HepG2 (cell line): ENCODE results near the gene PPIP5K2. TPM values are rescaled to one million over a fixed set of nuclear protein-coding genes. Genes with fewer than 3 reads are reported as not detected.

Experiments used
- ATAC-seq: fragments of 200-7000 bp; cut with Tn5 transposase; 3 replicates; pipeline ENCODE4 v1.9.1; 2020; ENCODE audit warnings: mild to moderate bottlenecking, moderate library complexity
- BruUV-seq: library from RNA; stranded (reverse); fragments of 400-500 nt; replicated peaks from 2 replicates; lab custom pipeline; 2021; lab: Mats Ljungman, UMichigan
- CTCF ChIA-PET: fragments of 300-600 bp; formaldehyde crosslinking; extraction: SDS; loops from one replicate; lab custom pipeline; 2021; ENCODE audit warnings: low total read pairs, inconsistent platforms, low intra/inter-chr PET ratio; lab: Yijun Ruan, JAX
- POLR2A ChIA-PET: fragments of 350-600 bp; sonication (Branson Sonifier 250); formaldehyde crosslinking; loops from one replicate; lab custom pipeline; 2020; ENCODE audit warnings: antibody characterized with exemption, inconsistent platforms; lab: Yijun Ruan, JAX
- DNase-seq: peaks from one replicate; pipeline ENCODE4 v3.0.0-alpha.2; 2015; ENCODE audit warnings: low spot score
- FAIRE-seq: peaks from 3 replicates; lab custom pipeline; 2011; peaks lifted over from hg19 to GRCh38; lab: Jason Lieb, UNC
- H2AFZ ChIP-seq: one replicate; pipeline ENCODE4 v1.6.1; 2011; ENCODE audit warnings: low read length, inconsistent platforms
- H3K27ac ChIP-seq: fragments of 300-600 bp; 3 replicates; pipeline ENCODE4 v1.8.0; 2011; ENCODE audit warnings: mixed run types, mild to moderate bottlenecking, mixed read lengths, low read length, inconsistent platforms; ENCODE audit not compliant: insufficient read depth; ENCODE audit errors: extremely low read length
- H3K27me3 ChIP-seq, 2 experiments: fragments of 200-600 bp in 1 of 2; 2 replicates in 1 of 2; 3 replicates in 1 of 2; pipeline versions ENCODE4 v1.6.0 to v1.8.0; 2011; ENCODE audit warnings: low read length in 2 of 2, mild to moderate bottlenecking in 2 of 2, moderate library complexity in 2 of 2, inconsistent platforms in 1 of 2; ENCODE audit not compliant: insufficient read depth in 2 of 2, control insufficient read depth in 1 of 2
- H3K36me3 ChIP-seq, 2 experiments: fragments of 200-600 bp in 1 of 2; replicated peaks in 1 of 2; 2 replicates in 1 of 2; 3 replicates in 1 of 2; pipeline versions ENCODE4 v1.5.1 to v1.8.0; 2011; ENCODE audit warnings: low read length in 2 of 2, inconsistent platforms in 1 of 2; ENCODE audit not compliant: insufficient read depth in 2 of 2, control insufficient read depth in 1 of 2
- H3K4me1 ChIP-seq: 2 replicates; pipeline ENCODE4 v1.5.1; 2012; ENCODE audit warnings: low read length, inconsistent platforms; ENCODE audit not compliant: insufficient read depth
- H3K4me2 ChIP-seq: 2 replicates; pipeline ENCODE4 v1.6.0; 2011; ENCODE audit warnings: low read depth, low read length, inconsistent platforms
- H3K4me3 ChIP-seq, 3 experiments: fragments of 200-600 bp in 1 of 3; sonication (generic), shearing (Covaris generic) in 1 of 3; replicated peaks in 1 of 3; 2 replicates each; pipeline ENCODE4 v1.5.1; 2011 to 2016; ENCODE audit warnings: low read length in 3 of 3, inconsistent platforms in 2 of 3, low read depth in 2 of 3, mild to moderate bottlenecking in 2 of 3, control low read depth in 1 of 3, mixed read lengths in 1 of 3; ENCODE audit not compliant: insufficient read depth in 1 of 3
- H3K79me2 ChIP-seq: one replicate; pipeline ENCODE4 v1.6.1; 2011; ENCODE audit warnings: low read length, inconsistent platforms; ENCODE audit not compliant: insufficient read depth
- H3K9ac ChIP-seq: 2 replicates; pipeline ENCODE4 v1.6.0; 2011; ENCODE audit warnings: mild to moderate bottlenecking, low read depth, low read length, inconsistent platforms; ENCODE audit not compliant: insufficient read depth
- H3K9me3 ChIP-seq: 2 replicates; pipeline ENCODE4 v1.5.1; 2012; ENCODE audit warnings: mild to moderate bottlenecking, low read length
- H4K20me1 ChIP-seq: 2 replicates; pipeline ENCODE4 v1.6.0; 2011; ENCODE audit warnings: inconsistent platforms, mild to moderate bottlenecking, low read length, moderate library complexity; ENCODE audit not compliant: insufficient read depth
- CEBPB ChIP-seq: IDR thresholded peaks from 2 replicates; pipeline ENCODE4 v1.6.1; 2011; ENCODE audit warnings: low read depth, low read length, improper control_type of control experiment, borderline replicate concordance
- FOSL2 ChIP-seq: sonication (generic); formaldehyde crosslinking; IDR thresholded peaks from 2 replicates; pipeline ENCODE4 v1.4.0; 2020; ENCODE audit warnings: missing genetic modification reagents
- HOXA5 ChIP-seq: sonication (generic); formaldehyde crosslinking; IDR thresholded peaks from 2 replicates; pipeline ENCODE4 v1.4.0; 2020; ENCODE audit warnings: missing genetic modification reagents
- MATR3 ChIP-seq: sonication (generic); formaldehyde crosslinking; IDR thresholded peaks from 2 replicates; pipeline ENCODE4 v1.4.0; 2020; ENCODE audit warnings: missing genetic modification reagents
- RAD21 ChIP-seq: fragments of 450-650 bp; formaldehyde crosslinking; IDR thresholded peaks from 2 replicates; pipeline ENCODE4 v1.5.0; 2020; ENCODE audit warnings: mild to moderate bottlenecking
- ZMYM2 ChIP-seq: sonication (generic); formaldehyde crosslinking; IDR thresholded peaks from 2 replicates; pipeline ENCODE4 v1.8.0; 2022; ENCODE audit warnings: mild to moderate bottlenecking, missing genetic modification reagents
- ZNF230 ChIP-seq: sonication (generic); formaldehyde crosslinking; IDR thresholded peaks from 2 replicates; pipeline ENCODE4 v1.4.0; 2020; ENCODE audit warnings: mild to moderate bottlenecking, missing genetic modification reagents
- ZNF333 ChIP-seq: sonication (generic); formaldehyde crosslinking; IDR thresholded peaks from 2 replicates; pipeline ENCODE4 v1.4.0; 2020; ENCODE audit warnings: mild to moderate bottlenecking, missing genetic modification reagents, borderline replicate concordance
- WGBS: methylation state at CpG from one replicate; pipeline ENCODE4 v1.1.6; 2017; ENCODE audit warnings: low lambda C conversion rate; 5-methylcytosine and 5-hydroxymethylcytosine counted together
- in situ Hi-C: cut with HindIII; loops from 2 replicates; pipeline ENCODE4 v1.10.0; 2017; ENCODE audit warnings: low pct_unique_long_range_greater_than_20kb; ENCODE audit not compliant: extremely low pct_ligation_motif_present
- intact Hi-C: fragments of 100-400 bp; cut with micrococcal nuclease; formaldehyde crosslinking; loops from one replicate; pipeline ENCODE4 v1.10.0; 2022; ENCODE audit not compliant: unreplicated experiment
- polyA plus RNA-seq, 8 experiments: library from polyadenylated mRNA; depleted of rRNA in 3 of 8; stranded (reverse) in 7 of 8; unstranded in 1 of 8; fragments of >200 nt; fragmentation: Illumina TruSeq in 4 of 8; extraction: Trizol in 4 of 8; gene quantifications; 2 replicates each; pipeline versions ENCODE4 v1.2.1 to v1.2.3, GENCODE V29; 2011 to 2016; ENCODE audit warnings: low read depth in 4 of 8, missing spikeins in 1 of 8, mixed read lengths in 1 of 8; ENCODE audit not compliant: insufficient read depth in 1 of 8
- total RNA-seq, 5 experiments: library from RNA; depleted of rRNA; stranded (reverse); fragments of >200 nt; fragmentation: Illumina TruSeq; extraction: Trizol; gene quantifications; 2 replicates each; pipeline ENCODE4 v1.2.3, GENCODE V29; 2016; ENCODE audit warnings: low read depth in 1 of 5
- TF ChIP-seq, protein P1 (sequence below): sonication (generic); formaldehyde crosslinking; IDR thresholded peaks from 2 replicates; pipeline ENCODE4 v1.4.0; 2020; ENCODE audit warnings: missing genetic modification reagents, borderline replicate concordance
- TF ChIP-seq, protein P2 (sequence below): sonication (generic); formaldehyde crosslinking; IDR thresholded peaks from 2 replicates; pipeline ENCODE4 v1.5.1; 2020; ENCODE audit warnings: mild to moderate bottlenecking, moderate library complexity, missing genetic modification reagents
- TF ChIP-seq, protein P3 (sequence below): sonication (generic); formaldehyde crosslinking; IDR thresholded peaks from 2 replicates; pipeline ENCODE4 v1.4.0; 2020; ENCODE audit warnings: missing genetic modification reagents, borderline replicate concordance
- TF ChIP-seq, protein P4 (sequence below): IDR thresholded peaks from 2 replicates; pipeline ENCODE4 v1.6.1; 2016; ENCODE audit warnings: low read depth, control low read depth
- TF ChIP-seq, protein P5 (sequence below): sonication (generic); formaldehyde crosslinking; IDR thresholded peaks from 2 replicates; pipeline ENCODE4 v1.5.0; 2020; ENCODE audit warnings: mild to moderate bottlenecking, missing genetic modification reagents, moderate library complexity
- TF ChIP-seq, protein P6 (sequence below): sonication (generic); formaldehyde crosslinking; IDR thresholded peaks from 2 replicates; pipeline ENCODE4 v1.4.0; 2020; ENCODE audit warnings: mild to moderate bottlenecking, missing genetic modification reagents

PPIP5K2 gene
- total and polyA plus RNA-seq, 2 of the 13 experiments (the other 11 are each of a cell fraction or from before 2014, with no cell fraction given), result 19.7 to 45.6 TPM

DNA sequence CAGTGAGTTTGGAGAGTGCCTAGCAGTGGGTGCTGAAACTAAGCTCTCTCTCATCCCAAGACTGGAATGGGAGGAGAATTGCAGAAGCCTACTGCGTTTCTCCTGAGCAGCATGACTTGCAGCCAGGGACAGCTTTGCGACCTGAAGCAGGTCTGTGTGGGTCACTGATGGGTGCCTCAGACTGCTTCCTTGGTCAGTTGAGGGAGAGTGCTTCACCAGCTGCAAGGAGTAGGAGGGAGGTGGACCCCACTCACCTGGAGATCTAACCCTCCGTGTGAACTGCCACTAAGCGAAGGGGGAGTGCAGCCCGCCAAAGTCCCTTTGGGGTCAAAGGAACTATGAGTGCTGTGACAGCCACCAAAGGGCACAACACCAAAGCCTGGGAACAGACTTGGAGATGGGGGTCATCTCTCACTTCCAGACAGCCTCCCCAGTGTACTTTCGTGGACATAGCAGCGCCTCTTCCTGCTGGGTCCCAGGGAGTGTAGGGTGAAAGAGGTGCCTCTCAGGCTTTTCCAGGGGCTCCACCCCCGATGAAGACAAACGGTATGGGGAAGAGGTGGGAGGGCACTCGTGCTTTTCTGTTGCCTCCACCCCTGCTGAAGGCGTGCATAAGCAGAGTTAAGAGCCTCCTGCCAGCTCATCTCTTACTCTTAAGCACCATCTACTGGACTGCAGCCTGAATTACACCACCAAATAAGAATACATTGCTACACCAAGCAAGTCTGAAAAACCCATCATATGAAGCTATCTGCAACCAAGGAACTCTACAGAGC lies 104.2 kb downstream of the PPIP5K2 start:
- Histone ChIP-seq H3K9ac (no peak overlapping the region), H3K79me2 (no peaks in the 10 kb centered on the region), H2AFZ (peak overlapping the region; percentile 56), H3K4me2 (peak overlapping the region; percentile 78), H3K27me3 (no peaks in the 10 kb centered on the region), H3K36me3 (no peaks in the 10 kb centered on the region), H3K4me1 (peaks cover 6% of the 10 kb centered on the region; the same call in 1 of the 2 replicates), H3K27ac (no peak overlapping the region), H4K20me1 (no peaks in the 10 kb centered on the region), H3K9me3 (no peaks in the 10 kb centered on the region), H3K4me3 (peak overlapping the region in 2 of 3 experiments; percentile 14 to 39; a peak in 2 of 6 replicates)
- intact Hi-C loops (loop anchor here (2.0 to 5.0 kb wide), 2 partner anchors 442 to 688 kb away; no protein-coding TSS in a partner anchor), in situ Hi-C loops (no loop called here)
- ATAC-seq (peak; percentile 96), FAIRE-seq (peak; percentile 85), DNase-seq (peak; percentile 60)
- WGBS, result 44% methylated on average over 9 of the region's 11 CpGs
- no TSS peak for BruUV-seq
- ChIA-PET POLR2A (interaction anchor here (1.6 kb wide), 1 partner anchor 34 kb away, joined by 5 read pairs; the partner anchor contains the start of gene MACIR), CTCF (interaction anchor here (1.2 to 1.4 kb wide), 2 partner anchors 251 to 641 kb away, joined by 4 to 5 read pairs; no protein-coding TSS in a partner anchor)
- TF ChIP-seq, protein P1, sequence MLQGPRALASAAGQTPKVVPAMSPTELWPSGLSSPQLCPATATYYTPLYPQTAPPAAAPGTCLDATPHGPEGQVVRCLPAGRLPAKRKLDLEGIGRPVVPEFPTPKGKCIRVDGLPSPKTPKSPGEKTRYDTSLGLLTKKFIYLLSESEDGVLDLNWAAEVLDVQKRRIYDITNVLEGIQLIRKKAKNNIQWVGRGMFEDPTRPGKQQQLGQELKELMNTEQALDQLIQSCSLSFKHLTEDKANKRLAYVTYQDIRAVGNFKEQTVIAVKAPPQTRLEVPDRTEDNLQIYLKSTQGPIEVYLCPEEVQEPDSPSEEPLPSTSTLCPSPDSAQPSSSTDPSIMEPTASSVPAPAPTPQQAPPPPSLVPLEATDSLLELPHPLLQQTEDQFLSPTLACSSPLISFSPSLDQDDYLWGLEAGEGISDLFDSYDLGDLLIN, result no peak
- TF ChIP-seq FOSL2 (no peak), MATR3 (no peak), ZNF230 (CRISPR knock-in tag) (peak; percentile 95), ZMYM2 (CRISPR knock-in tag) (no peak), ZNF333 (CRISPR knock-in tag) (no peak), RAD21 (peak; percentile 44; the same call in 1 of the 2 replicates), HOXA5 (CRISPR knock-in tag) (no peak), CEBPB (peak; percentile 11; the same call in 1 of the 2 replicates)
- TF ChIP-seq, protein P2, sequence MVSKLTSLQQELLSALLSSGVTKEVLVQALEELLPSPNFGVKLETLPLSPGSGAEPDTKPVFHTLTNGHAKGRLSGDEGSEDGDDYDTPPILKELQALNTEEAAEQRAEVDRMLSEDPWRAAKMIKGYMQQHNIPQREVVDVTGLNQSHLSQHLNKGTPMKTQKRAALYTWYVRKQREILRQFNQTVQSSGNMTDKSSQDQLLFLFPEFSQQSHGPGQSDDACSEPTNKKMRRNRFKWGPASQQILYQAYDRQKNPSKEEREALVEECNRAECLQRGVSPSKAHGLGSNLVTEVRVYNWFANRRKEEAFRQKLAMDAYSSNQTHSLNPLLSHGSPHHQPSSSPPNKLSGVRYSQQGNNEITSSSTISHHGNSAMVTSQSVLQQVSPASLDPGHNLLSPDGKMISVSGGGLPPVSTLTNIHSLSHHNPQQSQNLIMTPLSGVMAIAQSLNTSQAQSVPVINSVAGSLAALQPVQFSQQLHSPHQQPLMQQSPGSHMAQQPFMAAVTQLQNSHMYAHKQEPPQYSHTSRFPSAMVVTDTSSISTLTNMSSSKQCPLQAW, result no peak
- TF ChIP-seq, protein P3, sequence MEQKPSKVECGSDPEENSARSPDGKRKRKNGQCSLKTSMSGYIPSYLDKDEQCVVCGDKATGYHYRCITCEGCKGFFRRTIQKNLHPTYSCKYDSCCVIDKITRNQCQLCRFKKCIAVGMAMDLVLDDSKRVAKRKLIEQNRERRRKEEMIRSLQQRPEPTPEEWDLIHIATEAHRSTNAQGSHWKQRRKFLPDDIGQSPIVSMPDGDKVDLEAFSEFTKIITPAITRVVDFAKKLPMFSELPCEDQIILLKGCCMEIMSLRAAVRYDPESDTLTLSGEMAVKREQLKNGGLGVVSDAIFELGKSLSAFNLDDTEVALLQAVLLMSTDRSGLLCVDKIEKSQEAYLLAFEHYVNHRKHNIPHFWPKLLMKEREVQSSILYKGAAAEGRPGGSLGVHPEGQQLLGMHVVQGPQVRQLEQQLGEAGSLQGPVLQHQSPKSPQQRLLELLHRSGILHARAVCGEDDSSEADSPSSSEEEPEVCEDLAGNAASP (CRISPR knock-in tag), result no peak
- TF ChIP-seq, protein P4, sequence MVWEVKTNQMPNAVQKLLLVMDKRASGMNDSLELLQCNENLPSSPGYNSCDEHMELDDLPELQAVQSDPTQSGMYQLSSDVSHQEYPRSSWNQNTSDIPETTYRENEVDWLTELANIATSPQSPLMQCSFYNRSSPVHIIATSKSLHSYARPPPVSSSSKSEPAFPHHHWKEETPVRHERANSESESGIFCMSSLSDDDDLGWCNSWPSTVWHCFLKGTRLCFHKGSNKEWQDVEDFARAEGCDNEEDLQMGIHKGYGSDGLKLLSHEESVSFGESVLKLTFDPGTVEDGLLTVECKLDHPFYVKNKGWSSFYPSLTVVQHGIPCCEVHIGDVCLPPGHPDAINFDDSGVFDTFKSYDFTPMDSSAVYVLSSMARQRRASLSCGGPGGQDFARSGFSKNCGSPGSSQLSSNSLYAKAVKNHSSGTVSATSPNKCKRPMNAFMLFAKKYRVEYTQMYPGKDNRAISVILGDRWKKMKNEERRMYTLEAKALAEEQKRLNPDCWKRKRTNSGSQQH (CRISPR knock-in tag), result no peak
- TF ChIP-seq, protein P5, sequence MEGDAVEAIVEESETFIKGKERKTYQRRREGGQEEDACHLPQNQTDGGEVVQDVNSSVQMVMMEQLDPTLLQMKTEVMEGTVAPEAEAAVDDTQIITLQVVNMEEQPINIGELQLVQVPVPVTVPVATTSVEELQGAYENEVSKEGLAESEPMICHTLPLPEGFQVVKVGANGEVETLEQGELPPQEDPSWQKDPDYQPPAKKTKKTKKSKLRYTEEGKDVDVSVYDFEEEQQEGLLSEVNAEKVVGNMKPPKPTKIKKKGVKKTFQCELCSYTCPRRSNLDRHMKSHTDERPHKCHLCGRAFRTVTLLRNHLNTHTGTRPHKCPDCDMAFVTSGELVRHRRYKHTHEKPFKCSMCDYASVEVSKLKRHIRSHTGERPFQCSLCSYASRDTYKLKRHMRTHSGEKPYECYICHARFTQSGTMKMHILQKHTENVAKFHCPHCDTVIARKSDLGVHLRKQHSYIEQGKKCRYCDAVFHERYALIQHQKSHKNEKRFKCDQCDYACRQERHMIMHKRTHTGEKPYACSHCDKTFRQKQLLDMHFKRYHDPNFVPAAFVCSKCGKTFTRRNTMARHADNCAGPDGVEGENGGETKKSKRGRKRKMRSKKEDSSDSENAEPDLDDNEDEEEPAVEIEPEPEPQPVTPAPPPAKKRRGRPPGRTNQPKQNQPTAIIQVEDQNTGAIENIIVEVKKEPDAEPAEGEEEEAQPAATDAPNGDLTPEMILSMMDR (CRISPR knock-in tag), result peak; percentile 80
- TF ChIP-seq, protein P6, sequence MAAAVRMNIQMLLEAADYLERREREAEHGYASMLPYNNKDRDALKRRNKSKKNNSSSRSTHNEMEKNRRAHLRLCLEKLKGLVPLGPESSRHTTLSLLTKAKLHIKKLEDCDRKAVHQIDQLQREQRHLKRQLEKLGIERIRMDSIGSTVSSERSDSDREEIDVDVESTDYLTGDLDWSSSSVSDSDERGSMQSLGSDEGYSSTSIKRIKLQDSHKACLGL (CRISPR knock-in tag), result no peak
